ENCODE results near the gene PAK5.

GRCh38 chr20:9506964-9507369 lies 331.9 kb downstream of the PAK5 start:
- TF ChIP-seq CTCF (IDR thresholded peaks at IDR 0.05) (no peak), EZH2 (IDR thresholded peaks at IDR 0.05) (peak; percentile 83), EZH2phosphoT487 (IDR thresholded peaks at IDR 0.05) (peak; percentile 78)
